ENCODE results near the gene CTSC. TPM values are rescaled to one million over a fixed set of nuclear protein-coding genes. Genes with fewer than 3 reads are reported as not detected.

Gene CTSC
- total RNA-seq, 1 experiment from 2014 or later, result 269 TPM

- no peaks in the 10 kb centered on the region for H3K9me3 Mint-ChIP-seq
- POLR2A ChIA-PET, result no interaction called here
Observed at GRCh38 chr11:88359541-88359940, 22.0 kb upstream of the CTSC start.

GRCh38 chr11:88359114-88359513 lies 21.6 kb upstream of the CTSC start:
- no peak for DNase-seq (ENCODE audit: low spot score)
- peaks cover 24% of the 10 kb centered on the region for H3K4me1 Mint-ChIP-seq
- no peaks in the 10 kb centered on the region for H3K9me3 Mint-ChIP-seq
- ChIA-PET POLR2A (no interaction called here), CTCF (interaction anchor here (1.1 to 1.4 kb wide), 3 partner anchors 17 to 343 kb away, joined by 4 to 5 read pairs (median 4); no protein-coding TSS in a partner anchor)
- no peaks in the 10 kb centered on the region for H3K27me3 Mint-ChIP-seq (ENCODE audit: low read depth)
- ATAC-seq, result no peak
- no peaks in the 10 kb centered on the region for H3K36me3 Mint-ChIP-seq
- TF ChIP-seq NR3C1 (CRISPR knock-in tag; conservative IDR thresholded peaks at IDR 0.05; ENCODE audit: low read depth), result no peak
- peak; percentile 27; the same call in 1 of the 2 replicates for TF ChIP-seq HMGA2 (CRISPR knock-in tag; IDR thresholded peaks at IDR 0.05)
- no peak overlapping the region for H3K27ac Mint-ChIP-seq
- H3K4me3 Mint-ChIP-seq, result no peak overlapping the region

More at GRCh38 chr11:88359541-88359940, 22.0 kb upstream of the CTSC start:
- CTCF ChIA-PET, result interaction anchor here (1.1 to 1.4 kb wide), 3 partner anchors 18 to 344 kb away, joined by 4 to 5 read pairs (median 4); no protein-coding TSS in a partner anchor
- Mint-ChIP-seq H3K27me3 (ENCODE audit: low read depth) (no peaks in the 10 kb centered on the region), H3K27ac (peak overlapping the region; percentile 52; the same call in 1 of the 2 replicates), H3K4me3 (no peak overlapping the region), H3K4me1 (peaks cover 24% of the 10 kb centered on the region), H3K36me3 (no peaks in the 10 kb centered on the region)
- DNase-seq (ENCODE audit: low spot score), result no peak
- no peak for ATAC-seq
- TF ChIP-seq ZSCAN18 (CRISPR knock-in tag; IDR thresholded peaks at IDR 0.05) (no peak), ZNF121 (CRISPR knock-in tag; IDR thresholded peaks at IDR 0.05) (no peak), NR1H2 (CRISPR knock-in tag; IDR thresholded peaks at IDR 0.05) (no peak), ARID4B (CRISPR knock-in tag; IDR thresholded peaks at IDR 0.05; ENCODE audit: borderline replicate concordance) (no peak), NR3C1 (CRISPR knock-in tag; conservative IDR thresholded peaks at IDR 0.05; ENCODE audit: low read depth) (no peak), SMAD3 (CRISPR knock-in tag; IDR thresholded peaks at IDR 0.05; ENCODE audit: borderline replicate concordance) (no peak)

GRCh38 chr11:88358040-88358431 lies 20.5 kb upstream of the CTSC start:
- peaks cover 24% of the 10 kb centered on the region for H3K4me1 Mint-ChIP-seq
- H3K9me3 Mint-ChIP-seq, result no peaks in the 10 kb centered on the region
- no peak overlapping the region for H3K27ac Mint-ChIP-seq
- POLR2A ChIA-PET, result no interaction called here
- DNase-seq (ENCODE audit: low spot score) (no peak), ATAC-seq (no peak)
- H3K4me3 Mint-ChIP-seq, result no peak overlapping the region
- H3K36me3 Mint-ChIP-seq, result no peaks in the 10 kb centered on the region
- CTCF ChIA-PET, result interaction anchor here (1.9 kb wide), 1 partner anchor 16 kb away, joined by 6 read pairs; no protein-coding TSS in a partner anchor
- H3K27me3 Mint-ChIP-seq (ENCODE audit: low read depth), result no peaks in the 10 kb centered on the region
- TF ChIP-seq CREB1 (CRISPR knock-in tag; IDR thresholded peaks at IDR 0.05) (no peak), CTCF (IDR thresholded peaks at IDR 0.05) (no peak), ESRRA (CRISPR knock-in tag; IDR thresholded peaks at IDR 0.05; ENCODE audit: borderline replicate concordance) (no peak), ZNF512 (CRISPR knock-in tag; IDR thresholded peaks at IDR 0.05; ENCODE audit: borderline replicate concordance) (no peak), AR (CRISPR knock-in tag; IDR thresholded peaks at IDR 0.05) (no peak), ZNF121 (CRISPR knock-in tag; IDR thresholded peaks at IDR 0.05) (no peak), FOXP1 (CRISPR knock-in tag; IDR thresholded peaks at IDR 0.05; ENCODE audit: borderline replicate concordance) (no peak), FOXK1 (CRISPR knock-in tag; IDR thresholded peaks at IDR 0.05) (no peak), SOX15 (CRISPR knock-in tag; IDR thresholded peaks at IDR 0.05) (no peak), TEAD4 (CRISPR knock-in tag; IDR thresholded peaks at IDR 0.05) (no peak), EMX1 (CRISPR knock-in tag; IDR thresholded peaks at IDR 0.05) (no peak)
